Kidney (tissue), 14 donors: ENCODE data around the gene SLC48A1. TPM values are rescaled to one million over a fixed set of nuclear protein-coding genes. Genes with fewer than 3 reads are reported as not detected.

Experiments
- DNase-seq, 5 donors: peaks; one replicate each; pipeline ENCODE4 v3.0.0-alpha.2; 2013 to 2020
- FAIRE-seq: peaks from 2 replicates; lab custom pipeline; 2012; peaks lifted over from hg19 to GRCh38; lab: Jason Lieb, UNC
- H3K27ac ChIP-seq, 2 donors: one replicate each; pipeline ENCODE4 v1.7.0; 2013; ENCODE audit warnings: low read depth in 2 of 2, low read length in 2 of 2, inconsistent platforms in 1 of 2
- H3K27me3 ChIP-seq: one replicate; pipeline ENCODE4 v1.7.1; 2013; ENCODE audit warnings: low read length, inconsistent platforms; ENCODE audit not compliant: control insufficient read depth, insufficient read depth
- H3K36me3 ChIP-seq, 3 donors: one replicate each; pipeline versions ENCODE4 v1.7.0 to v1.7.1; 2013; ENCODE audit warnings: low read length in 3 of 3, control low read depth in 1 of 3, inconsistent platforms in 1 of 3; ENCODE audit not compliant: insufficient read depth in 3 of 3, control insufficient read depth in 2 of 3
- H3K4me1 ChIP-seq, 3 donors: one replicate each; pipeline versions ENCODE4 v1.7.0 to v1.7.1; 2013; ENCODE audit warnings: low read length in 3 of 3, inconsistent platforms in 1 of 3, low read depth in 1 of 3; ENCODE audit not compliant: control insufficient read depth in 2 of 3, insufficient read depth in 2 of 3
- H3K4me3 ChIP-seq, 3 donors: one replicate each; pipeline versions ENCODE4 v1.7.0 to v1.8.1; 2013; ENCODE audit warnings: low read length in 3 of 3, control low read depth in 1 of 3, inconsistent platforms in 1 of 3
- H3K9ac ChIP-seq, 3 donors: one replicate each; pipeline versions ENCODE4 v1.7.0 to v1.7.1; 2013; ENCODE audit warnings: low read length in 3 of 3, control low read depth in 1 of 3, inconsistent platforms in 1 of 3
- H3K9me3 ChIP-seq, 3 donors: one replicate each; pipeline versions ENCODE4 v1.7.0 to v1.7.1; 2013; ENCODE audit warnings: low read length in 3 of 3, control low read depth in 1 of 3, inconsistent platforms in 1 of 3; ENCODE audit not compliant: control insufficient read depth in 2 of 3, insufficient read depth in 1 of 3
- CTCF ChIP-seq: IDR thresholded peaks from 3 replicates; pipeline ENCODE4 v1.5.1; 2012; ENCODE audit warnings: mild to moderate bottlenecking, moderate library complexity, borderline replicate concordance; ENCODE audit not compliant: insufficient read depth; ENCODE audit errors: extremely low read depth
- intact Hi-C: fragments of 100-400 bp; cut with DNase I; formaldehyde crosslinking; loops from one replicate; pipeline ENCODE4 v1.11.1; 2022
- polyA plus RNA-seq: library from polyadenylated mRNA; stranded (reverse); fragments of 350-450 nt; fragmentation: Illumina TruSeq; extraction: RNeasy Lipid Tissue Mini Kit (QIAGEN cat#74804); gene quantifications from one replicate; pipeline ENCODE4 v1.2.3, GENCODE V29; 2014; ENCODE audit warnings: low read depth, low replicate concordance; ENCODE audit not compliant: insufficient read depth
- total RNA-seq: library from RNA; stranded (reverse); fragmentation: NEBNext Ultra II Directional; extraction: Animal tissue kit (Norgen Biotek cat#: 25700); gene quantifications from one replicate; pipeline ENCODE4 v1.2.1, GENCODE V29; 2021
- donor health status: control.
- donor health status: control.
- donor health status: control.
- donor health status: control.
- donor health status: control.
- donor health status: DM: yes; HTN: yes; CAD: no.
- donor health status: Normal renal cell carcinoma (clear cell type).

Gene SLC48A1
- total and polyA plus RNA-seq, 2 donors from 2014 or later = 56.9 to 69.9 TPM

DNA sequence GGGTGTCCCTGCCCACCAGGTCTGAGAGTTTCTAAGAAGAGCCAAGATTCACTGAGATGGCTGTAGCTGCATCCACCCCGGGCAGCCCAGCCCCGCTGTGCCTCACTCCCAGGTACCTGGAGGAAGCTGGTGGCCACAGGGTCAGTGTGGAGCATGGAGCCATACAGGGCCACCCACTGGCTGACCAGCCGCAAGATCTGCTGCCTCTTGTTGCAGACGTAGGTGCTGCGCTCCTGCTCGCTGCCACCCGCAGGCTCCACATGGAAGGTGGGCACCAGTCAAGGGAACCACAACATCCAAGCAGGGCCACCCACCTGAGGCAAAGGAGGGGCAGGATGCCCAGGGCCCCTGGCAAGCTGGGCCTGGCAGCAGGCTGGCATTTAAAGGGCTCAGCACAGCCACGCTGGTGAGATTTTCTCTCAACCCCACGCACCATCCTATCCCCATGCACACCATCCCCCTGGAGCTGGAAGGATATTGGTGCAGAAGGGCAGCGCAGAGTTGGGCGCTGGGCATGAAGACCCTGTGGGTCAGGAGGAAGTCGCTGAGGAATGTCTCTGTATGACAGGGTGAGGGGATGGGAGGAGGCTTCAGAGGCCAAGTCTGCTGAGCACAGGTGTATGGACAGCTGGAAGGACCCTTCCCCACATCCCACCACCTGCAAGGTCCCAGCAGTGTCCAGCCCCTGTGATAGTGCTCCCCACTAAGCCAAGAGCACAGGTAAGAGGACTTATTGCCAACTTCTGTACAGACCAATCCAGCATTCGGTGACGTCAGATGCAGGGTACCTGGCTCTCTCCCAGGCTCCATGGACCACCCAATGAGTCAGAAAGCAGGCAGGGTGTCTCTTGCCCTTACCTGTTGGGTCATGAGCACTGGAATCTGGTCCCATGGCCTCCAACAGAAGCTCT is 25.2 kb upstream of the SLC48A1 start:
- no peaks in the 10 kb centered on the region for H3K9me3 ChIP-seq
- H3K27ac ChIP-seq = no peak overlapping the region
- no peak for TF ChIP-seq CTCF
- no peaks in the 10 kb centered on the region for H3K27me3 ChIP-seq
- FAIRE-seq = no peak
- H3K4me3 ChIP-seq = no peak overlapping the region
- peaks cover 0 to 36% (median 27%) of the 10 kb centered on the region in 3 donors for H3K36me3 ChIP-seq
- intact Hi-C loops = no loop called here
- DNase-seq = no peak
- peaks cover 0 to 12% (median 2%) of the 10 kb centered on the region in 3 donors for H3K4me1 ChIP-seq
- H3K9ac ChIP-seq = no peak overlapping the region

DNA sequence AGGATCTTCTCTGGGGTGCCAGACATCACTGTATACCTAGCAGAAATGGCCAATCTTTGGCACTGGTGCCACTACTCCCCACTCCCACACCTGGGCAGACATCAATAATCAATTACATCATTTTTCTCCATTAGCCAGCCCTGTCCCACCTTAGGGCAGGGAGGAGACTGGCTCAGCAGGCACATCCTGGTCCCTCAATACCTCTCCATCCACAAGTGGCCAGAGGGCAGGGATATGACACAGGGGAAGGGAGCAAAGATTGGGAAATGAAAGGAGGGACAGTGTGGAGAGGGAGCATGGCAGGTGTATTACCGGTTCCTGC is 24.6 kb upstream of the SLC48A1 start:
- Histone ChIP-seq H3K4me1 (peaks cover 0 to 17% (median 8%) of the 10 kb centered on the region in 3 donors), H3K27ac (no peak overlapping the region), H3K4me3 (no peak overlapping the region), H3K27me3 (no peaks in the 10 kb centered on the region), H3K36me3 (peaks cover 0 to 36% (median 27%) of the 10 kb centered on the region in 3 donors), H3K9me3 (no peaks in the 10 kb centered on the region), H3K9ac (no peak overlapping the region)
- intact Hi-C loops = no loop called here
- DNase-seq (no peak), FAIRE-seq (no peak)
- no peak for TF ChIP-seq CTCF

- FAIRE-seq = no peak
These were observed 24.1 kb upstream of the SLC48A1 start for GRCh38 chr12:47748899-47749298.

More at GRCh38 chr12:47748899-47749298, 24.1 kb upstream of the SLC48A1 start:
- Histone ChIP-seq H3K4me3 (no peak overlapping the region), H3K36me3 (peaks cover 0 to 40% (median 27%) of the 10 kb centered on the region in 3 donors), H3K9me3 (no peaks in the 10 kb centered on the region), H3K4me1 (peaks cover 2 to 20% (median 12%) of the 10 kb centered on the region in 3 donors), H3K27me3 (no peaks in the 10 kb centered on the region), H3K9ac (no peak overlapping the region), H3K27ac (no peak overlapping the region)
- TF ChIP-seq CTCF = no peak
- intact Hi-C loops = no loop called here
- DNase-seq = no peak
